Fibroblast of lung (primary cell): Measurements from ENCODE around the gene PLPP7. TPM values are rescaled to one million over a fixed set of nuclear protein-coding genes. Genes with fewer than 3 reads are reported as not detected.
"Not testable (repeated sequence)": the region's sequence is repeated elsewhere in the genome, so short reads cannot be mapped to it uniquely, and the experiment has no call there.

Experiments used
- DNase-seq, 2 donors: peaks; one replicate each; pipeline versions ENCODE4 v3.0.0 to v3.0.0-alpha.2; 2010; ENCODE audit warnings: low read depth in 2 of 2
- H2AFZ ChIP-seq: 2 replicates; pipeline ENCODE4 v1.5.1; 2012; ENCODE audit warnings: low read length, control low read depth, inconsistent platforms
- H3K27ac ChIP-seq: 2 replicates; pipeline ENCODE4 v1.5.1; 2011; ENCODE audit warnings: low read length, control low read depth; ENCODE audit not compliant: insufficient read depth
- H3K27me3 ChIP-seq: 2 replicates; pipeline ENCODE4 v1.5.1; 2011; ENCODE audit warnings: mild to moderate bottlenecking, low read length; ENCODE audit not compliant: control insufficient read depth, insufficient read depth
- H3K36me3 ChIP-seq: 2 replicates; pipeline ENCODE4 v1.5.1; 2011; ENCODE audit warnings: low read length; ENCODE audit not compliant: control insufficient read depth, insufficient read depth
- H3K4me1 ChIP-seq: 2 replicates; pipeline ENCODE4 v1.5.1; 2011; ENCODE audit warnings: low read length; ENCODE audit not compliant: control insufficient read depth, insufficient read depth; ENCODE audit errors: extremely low read depth
- H3K4me2 ChIP-seq: 2 replicates; pipeline ENCODE4 v1.5.1; 2011; ENCODE audit warnings: low read length, control low read depth; ENCODE audit not compliant: insufficient read depth; ENCODE audit errors: extremely low read depth
- H3K4me3 ChIP-seq, 4 experiments: fragments of 200-600 bp in 1 of 4; sonication (generic) in 1 of 4; replicated peaks in 1 of 4; 2 replicates each; pipeline ENCODE4 v1.5.1; 2011 to 2016; ENCODE audit warnings: low read length in 4 of 4, low read depth in 3 of 4, mild to moderate bottlenecking in 3 of 4, control low read depth in 2 of 4, inconsistent platforms in 1 of 4, mixed read lengths in 1 of 4; ENCODE audit not compliant: insufficient read depth in 1 of 4; ENCODE audit errors: control extremely low read depth in 1 of 4
- H3K79me2 ChIP-seq: 2 replicates; pipeline ENCODE4 v1.5.1; 2012; ENCODE audit warnings: mild to moderate bottlenecking, low read length, inconsistent platforms; ENCODE audit not compliant: control insufficient read depth, insufficient read depth
- H3K9ac ChIP-seq: 2 replicates; pipeline ENCODE4 v1.5.1; 2011; ENCODE audit warnings: mild to moderate bottlenecking, low read length, control low read depth; ENCODE audit not compliant: insufficient read depth
- H3K9me3 ChIP-seq: 2 replicates; pipeline ENCODE4 v1.5.1; 2012; ENCODE audit warnings: low read depth, low read length; ENCODE audit not compliant: control insufficient read depth, insufficient read depth
- H4K20me1 ChIP-seq: 2 replicates; pipeline ENCODE4 v1.5.1; 2011; ENCODE audit warnings: low read length; ENCODE audit not compliant: control insufficient read depth, insufficient read depth; ENCODE audit errors: extremely low read depth
- EZH2 ChIP-seq: IDR thresholded peaks from 2 replicates; pipeline ENCODE4 v1.5.1; 2012; ENCODE audit warnings: low read length, control low read depth, mild to moderate bottlenecking; ENCODE audit errors: missing control alignments
- polyA plus RNA-seq, 2 donors: library from polyadenylated mRNA; depleted of rRNA in 1 of 2; stranded (reverse) in 1 of 2; unstranded in 1 of 2; fragments of >200 nt; gene quantifications; 2 replicates each; pipeline ENCODE4 v1.2.1, GENCODE V29; 2011 to 2012; ENCODE audit warnings: missing spikeins in 1 of 2
- total RNA-seq: library from RNA; depleted of rRNA; stranded (reverse); fragments of >200 nt; gene quantifications from 2 replicates; pipeline ENCODE4 v1.2.1, GENCODE V29; 2014
- TF ChIP-seq, protein P1 (sequence below), 2 donors: IDR thresholded peaks in 1 of 2; conservative IDR thresholded peaks in 1 of 2; 1 replicate in 1 of 2; 2 replicates in 1 of 2; pipeline ENCODE4 v1.5.1; 2011 to 2012; ENCODE audit warnings: low read length in 2 of 2, control low read depth in 1 of 2, inconsistent platforms in 1 of 2, low read depth in 1 of 2, mild to moderate bottlenecking in 1 of 2

Gene PLPP7
- total and polyA plus RNA-seq, 2 donors (not counting 1 experiment from before 2014, with no cell fraction given) = 3.0 to 9.4 TPM

DNA sequence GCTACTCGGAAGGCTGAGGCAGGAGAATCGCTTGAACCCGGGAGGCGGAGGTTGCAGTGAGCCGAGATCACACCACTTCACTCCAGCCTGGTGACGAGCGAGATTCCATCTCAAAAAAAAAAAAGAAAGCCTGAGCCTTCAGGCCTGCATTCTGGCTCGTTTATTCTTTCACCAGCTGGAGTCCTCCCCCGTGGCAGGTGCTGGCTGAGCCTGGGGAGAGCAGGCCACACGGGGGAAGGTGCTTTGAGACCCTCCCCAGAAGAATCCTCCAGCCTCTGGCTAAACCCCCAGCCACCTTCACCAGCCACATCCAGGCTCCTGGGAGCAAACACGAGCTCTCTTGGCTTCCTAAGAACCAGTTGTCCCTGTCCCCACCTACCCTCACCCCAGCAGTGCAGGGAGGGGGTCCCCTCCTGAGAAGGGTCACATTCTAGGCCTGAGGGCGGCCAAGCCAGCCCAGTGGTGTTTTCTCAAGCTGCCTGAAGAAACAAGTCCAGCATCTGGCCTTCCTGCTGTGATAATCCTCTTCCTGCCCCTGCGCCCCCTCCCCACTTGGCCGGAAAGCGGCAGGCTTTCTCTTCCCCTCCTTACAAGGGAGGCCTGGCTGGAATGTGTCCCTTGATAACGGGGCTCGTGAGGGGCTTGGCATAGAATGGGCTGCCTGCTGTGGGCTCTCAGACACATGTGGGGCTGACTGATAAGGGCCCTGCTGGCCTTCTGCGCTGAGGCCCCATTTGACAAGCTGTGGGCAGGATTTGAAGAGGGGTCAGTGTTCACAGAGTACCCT is 41.5 kb downstream of the PLPP7 start:
- Histone ChIP-seq H3K27ac (no peak overlapping the region), H3K9ac (no peak overlapping the region), H3K4me1 (peaks cover 3% of the 10 kb centered on the region)

DNA sequence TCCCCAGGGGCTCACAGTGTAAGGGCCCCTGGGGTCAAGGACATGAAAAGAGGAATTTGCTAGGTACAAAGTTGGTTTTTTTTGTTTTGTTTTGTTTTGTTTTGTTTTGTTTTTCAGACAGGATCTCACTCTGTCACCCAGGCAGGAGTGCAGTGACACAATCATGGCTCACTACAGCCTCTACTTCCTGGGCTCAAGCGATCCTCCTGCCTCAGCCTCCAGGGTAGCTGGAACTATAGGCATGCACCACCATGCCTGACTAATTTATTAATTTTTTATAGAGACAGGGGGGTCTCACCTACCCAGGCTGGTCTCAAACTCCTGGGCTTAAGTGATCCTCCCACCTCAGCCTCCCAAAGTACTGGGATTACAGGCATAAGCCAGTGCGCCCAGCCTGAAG is 42.5 kb downstream of the PLPP7 start:
- H3K4me2 ChIP-seq, H4K20me1 ChIP-seq, H3K27ac ChIP-seq, H3K9ac ChIP-seq, H3K27me3 ChIP-seq, H3K4me3 ChIP-seq, H3K79me2 ChIP-seq, H3K4me1 ChIP-seq, DNase-seq, H3K9me3 ChIP-seq, H2AFZ ChIP-seq, H3K36me3 ChIP-seq: not testable (repeated sequence)

More for the DNA sequence above, 41.5 kb downstream of the PLPP7 start:
- H3K27me3 ChIP-seq = no peaks in the 10 kb centered on the region
- no peak overlapping the region for H3K4me2 ChIP-seq
- TF ChIP-seq, protein P1, sequence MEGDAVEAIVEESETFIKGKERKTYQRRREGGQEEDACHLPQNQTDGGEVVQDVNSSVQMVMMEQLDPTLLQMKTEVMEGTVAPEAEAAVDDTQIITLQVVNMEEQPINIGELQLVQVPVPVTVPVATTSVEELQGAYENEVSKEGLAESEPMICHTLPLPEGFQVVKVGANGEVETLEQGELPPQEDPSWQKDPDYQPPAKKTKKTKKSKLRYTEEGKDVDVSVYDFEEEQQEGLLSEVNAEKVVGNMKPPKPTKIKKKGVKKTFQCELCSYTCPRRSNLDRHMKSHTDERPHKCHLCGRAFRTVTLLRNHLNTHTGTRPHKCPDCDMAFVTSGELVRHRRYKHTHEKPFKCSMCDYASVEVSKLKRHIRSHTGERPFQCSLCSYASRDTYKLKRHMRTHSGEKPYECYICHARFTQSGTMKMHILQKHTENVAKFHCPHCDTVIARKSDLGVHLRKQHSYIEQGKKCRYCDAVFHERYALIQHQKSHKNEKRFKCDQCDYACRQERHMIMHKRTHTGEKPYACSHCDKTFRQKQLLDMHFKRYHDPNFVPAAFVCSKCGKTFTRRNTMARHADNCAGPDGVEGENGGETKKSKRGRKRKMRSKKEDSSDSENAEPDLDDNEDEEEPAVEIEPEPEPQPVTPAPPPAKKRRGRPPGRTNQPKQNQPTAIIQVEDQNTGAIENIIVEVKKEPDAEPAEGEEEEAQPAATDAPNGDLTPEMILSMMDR (conservative IDR thresholded peaks at IDR 0.05 in 1 of 2, IDR thresholded peaks at IDR 0.05 in 1 of 2; ENCODE audit: low read depth in 1 of 2, low read length in 2 of 2) = no peak
- TF ChIP-seq EZH2 = no peak
- no peaks in the 10 kb centered on the region for H4K20me1 ChIP-seq
- DNase-seq = no peak
- no peak overlapping the region for H2AFZ ChIP-seq
- H3K4me3 ChIP-seq = no peak overlapping the region
- no peaks in the 10 kb centered on the region for H3K9me3 ChIP-seq
- H3K79me2 ChIP-seq = no peaks in the 10 kb centered on the region
- H3K36me3 ChIP-seq = no peaks in the 10 kb centered on the region

DNA sequence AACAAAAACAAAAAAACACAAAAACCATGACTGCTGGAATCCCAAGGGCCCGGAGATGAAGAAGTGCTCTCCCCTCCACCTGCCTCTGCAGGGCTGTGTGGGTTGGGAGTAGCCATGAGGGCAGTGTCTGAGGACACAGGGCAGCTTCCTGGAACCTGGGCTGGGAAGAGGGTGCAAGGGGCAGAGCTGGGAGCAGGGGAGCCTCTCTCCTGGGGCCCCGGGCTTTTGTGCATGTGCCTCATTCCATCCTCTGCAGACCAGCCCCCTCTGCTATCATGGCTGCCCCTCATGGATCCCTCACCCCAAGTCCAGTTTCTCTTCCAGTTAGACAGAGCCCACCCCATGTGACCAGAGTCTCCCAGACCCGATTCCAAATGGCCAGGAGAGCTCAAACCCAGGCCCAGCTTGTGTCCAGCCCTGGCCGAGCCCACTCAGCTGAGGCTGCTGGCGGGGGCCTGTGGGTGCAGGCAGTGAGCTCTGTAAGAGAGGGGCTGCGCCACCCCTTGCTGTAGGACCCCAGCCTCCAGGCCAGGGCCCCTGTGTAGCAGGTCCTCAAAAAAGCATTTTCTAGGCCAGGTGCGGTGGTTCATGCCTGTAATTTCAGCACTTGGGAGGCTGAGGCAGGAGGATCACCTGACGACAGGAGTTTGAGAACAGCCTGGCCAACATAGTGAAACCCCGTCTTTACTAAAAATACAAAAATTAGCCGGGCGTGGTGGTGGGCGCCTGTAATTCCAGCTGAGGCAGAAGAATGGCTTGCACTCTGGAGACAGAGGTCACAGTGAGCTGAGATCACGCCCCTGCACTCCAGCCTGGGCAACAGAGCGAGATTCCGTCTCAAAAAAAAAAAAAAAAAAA is 44.5 kb downstream of the PLPP7 start:
- TF ChIP-seq, protein P1 (conservative IDR thresholded peaks at IDR 0.05 in 1 of 2, IDR thresholded peaks at IDR 0.05 in 1 of 2; ENCODE audit: low read depth in 1 of 2, low read length in 2 of 2) = no peak
- TF ChIP-seq EZH2 = no peak
- Histone ChIP-seq H3K4me2 (no peak overlapping the region), H4K20me1 (no peaks in the 10 kb centered on the region), H3K9me3 (no peaks in the 10 kb centered on the region), H3K4me3 (no peak overlapping the region), H3K36me3 (no peaks in the 10 kb centered on the region), H3K27me3 (no peaks in the 10 kb centered on the region), H3K4me1 (no peaks in the 10 kb centered on the region), H3K27ac (no peak overlapping the region), H3K9ac (no peak overlapping the region), H2AFZ (no peak overlapping the region), H3K79me2 (no peaks in the 10 kb centered on the region)
- no peak for DNase-seq
